ENCODE data around the gene LAMB2. TPM values are rescaled to one million over a fixed set of nuclear protein-coding genes. Genes with fewer than 3 reads are reported as not detected.

Gene LAMB2
- total and polyA plus RNA-seq, 10 of the 15 experiments (the other 5 are each of a cell fraction or from before 2014, with no cell fraction given), result 0.13 to 3.2 (median 0.64) TPM; not detected in 3

DNA sequence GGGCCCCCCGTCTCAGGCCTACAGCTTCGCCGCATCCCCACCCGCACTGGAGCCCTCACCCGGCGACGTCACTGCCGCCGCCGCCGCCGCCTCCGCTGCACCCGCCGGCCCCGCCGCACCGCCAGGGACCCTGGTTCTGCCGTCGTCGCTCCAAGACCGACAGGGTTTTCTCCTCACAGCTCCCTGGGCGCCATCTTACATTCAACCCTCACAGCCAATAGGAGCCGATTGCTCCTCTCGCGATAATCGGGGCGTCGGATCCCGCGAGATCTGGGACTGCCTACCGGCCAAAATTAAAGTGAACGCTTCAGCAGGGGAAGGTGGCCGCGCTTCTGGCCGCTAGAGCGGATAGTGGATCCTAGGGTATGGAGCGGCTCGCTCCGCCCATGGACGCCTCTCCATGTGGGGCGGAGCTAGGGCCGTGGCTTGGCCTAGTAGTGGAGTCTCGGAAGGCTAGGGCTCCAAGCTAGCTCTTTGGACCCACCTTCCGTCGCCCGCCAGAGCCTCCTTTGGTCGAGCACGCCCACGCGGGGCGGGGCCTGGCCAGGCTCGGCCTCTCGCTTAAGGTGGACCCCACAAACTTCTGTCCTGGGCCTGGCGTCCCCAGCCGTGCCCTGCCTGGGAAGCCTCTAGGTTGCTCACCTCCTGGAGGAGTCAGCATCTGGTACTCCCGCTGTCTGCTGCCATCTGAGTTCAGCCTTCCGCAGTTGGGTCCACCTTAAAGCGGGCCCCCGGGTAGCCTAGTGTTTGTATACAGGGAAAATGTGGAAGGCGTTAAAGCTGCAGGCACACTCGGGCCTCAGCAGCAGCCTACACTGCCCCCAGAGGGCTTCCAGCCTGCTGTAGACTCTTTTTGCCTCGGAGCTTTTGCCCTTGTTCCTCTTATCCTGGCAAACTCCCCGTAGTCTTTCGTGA is 38.7 kb downstream of the LAMB2 start, which contains the start of gene QRICH1 (continued):
- no peak for TF ChIP-seq NFYA (IDR thresholded peaks at IDR 0.05; ENCODE audit: borderline replicate concordance, low read depth, low read length)
- TF ChIP-seq BACH1 (IDR thresholded peaks at IDR 0.05; ENCODE audit: borderline replicate concordance), result peak; percentile 78
- TF ChIP-seq, protein P1, sequence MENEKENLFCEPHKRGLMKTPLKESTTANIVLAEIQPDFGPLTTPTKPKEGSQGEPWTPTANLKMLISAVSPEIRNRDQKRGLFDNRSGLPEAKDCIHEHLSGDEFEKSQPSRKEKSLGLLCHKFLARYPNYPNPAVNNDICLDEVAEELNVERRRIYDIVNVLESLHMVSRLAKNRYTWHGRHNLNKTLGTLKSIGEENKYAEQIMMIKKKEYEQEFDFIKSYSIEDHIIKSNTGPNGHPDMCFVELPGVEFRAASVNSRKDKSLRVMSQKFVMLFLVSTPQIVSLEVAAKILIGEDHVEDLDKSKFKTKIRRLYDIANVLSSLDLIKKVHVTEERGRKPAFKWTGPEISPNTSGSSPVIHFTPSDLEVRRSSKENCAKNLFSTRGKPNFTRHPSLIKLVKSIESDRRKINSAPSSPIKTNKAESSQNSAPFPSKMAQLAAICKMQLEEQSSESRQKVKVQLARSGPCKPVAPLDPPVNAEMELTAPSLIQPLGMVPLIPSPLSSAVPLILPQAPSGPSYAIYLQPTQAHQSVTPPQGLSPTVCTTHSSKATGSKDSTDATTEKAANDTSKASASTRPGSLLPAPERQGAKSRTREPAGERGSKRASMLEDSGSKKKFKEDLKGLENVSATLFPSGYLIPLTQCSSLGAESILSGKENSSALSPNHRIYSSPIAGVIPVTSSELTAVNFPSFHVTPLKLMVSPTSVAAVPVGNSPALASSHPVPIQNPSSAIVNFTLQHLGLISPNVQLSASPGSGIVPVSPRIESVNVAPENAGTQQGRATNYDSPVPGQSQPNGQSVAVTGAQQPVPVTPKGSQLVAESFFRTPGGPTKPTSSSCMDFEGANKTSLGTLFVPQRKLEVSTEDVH (IDR thresholded peaks at IDR 0.05; ENCODE audit: low read depth, partially characterized antibody), result no peak
- peak; percentile 13; the same call in 1 of the 2 replicates for TF ChIP-seq SMC3 (IDR thresholded peaks at IDR 0.05; ENCODE audit: borderline replicate concordance, low read length)
- TF ChIP-seq CEBPB (IDR thresholded peaks at IDR 0.05; ENCODE audit: borderline replicate concordance in 1 of 2, low read depth in 2 of 2, low read length in 2 of 2), result no peak
- no peak for TF ChIP-seq CHD1 (IDR thresholded peaks at IDR 0.05; ENCODE audit: low read depth, low read length)
- no peak for TF ChIP-seq NR2C2 (IDR thresholded peaks at IDR 0.05; ENCODE audit: borderline replicate concordance, control insufficient read depth, insufficient read length, low read depth)
- TF ChIP-seq SMAD1 (IDR thresholded peaks at IDR 0.05; ENCODE audit: low read depth, partially characterized antibody), result no peak
- TF ChIP-seq, protein P2, sequence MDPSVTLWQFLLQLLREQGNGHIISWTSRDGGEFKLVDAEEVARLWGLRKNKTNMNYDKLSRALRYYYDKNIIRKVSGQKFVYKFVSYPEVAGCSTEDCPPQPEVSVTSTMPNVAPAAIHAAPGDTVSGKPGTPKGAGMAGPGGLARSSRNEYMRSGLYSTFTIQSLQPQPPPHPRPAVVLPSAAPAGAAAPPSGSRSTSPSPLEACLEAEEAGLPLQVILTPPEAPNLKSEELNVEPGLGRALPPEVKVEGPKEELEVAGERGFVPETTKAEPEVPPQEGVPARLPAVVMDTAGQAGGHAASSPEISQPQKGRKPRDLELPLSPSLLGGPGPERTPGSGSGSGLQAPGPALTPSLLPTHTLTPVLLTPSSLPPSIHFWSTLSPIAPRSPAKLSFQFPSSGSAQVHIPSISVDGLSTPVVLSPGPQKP (IDR thresholded peaks at IDR 0.05; ENCODE audit: low read depth, low read length), result no peak
- peak in 1 of 2 experiments; percentile 44; a peak in 1 of 4 replicates for TF ChIP-seq BHLHE40 (IDR thresholded peaks at IDR 0.05; ENCODE audit: borderline replicate concordance in 1 of 2, low read depth in 2 of 2, low read length in 1 of 2)
- TF ChIP-seq HDAC6 (IDR thresholded peaks at IDR 0.05; ENCODE audit: unreplicated experiment), result peak; percentile 22
- peak; percentile 80 for TF ChIP-seq SP1 (IDR thresholded peaks at IDR 0.05; ENCODE audit: low read depth, low read length)
